ENCODE results near the gene GALNT3.

GALNT3 gene

GRCh38 chr2:165796129-165796528 is 2.1 kb upstream of the GALNT3 start:
- no peak for DNase-seq

DNA sequence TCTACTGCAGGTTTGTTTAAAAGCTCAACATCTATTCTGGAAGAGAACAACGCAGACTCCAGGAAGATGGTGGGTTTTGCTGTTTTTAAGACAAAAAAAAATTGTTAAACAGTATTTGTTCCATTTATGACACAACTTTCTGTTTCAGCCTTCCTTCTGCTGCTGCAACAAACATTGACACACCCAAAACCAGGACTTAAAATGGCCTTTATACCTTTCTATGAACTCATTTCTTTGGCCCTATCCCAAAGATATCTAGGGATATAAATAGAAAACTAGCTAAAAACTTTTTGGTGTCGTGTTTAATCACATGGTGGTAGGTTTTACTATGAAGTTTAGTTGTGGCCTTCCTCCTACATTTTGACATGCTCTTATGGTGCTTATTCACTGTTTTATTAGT is 964 bp upstream of the GALNT3 start:
- DNase-seq, result no peak

DNA sequence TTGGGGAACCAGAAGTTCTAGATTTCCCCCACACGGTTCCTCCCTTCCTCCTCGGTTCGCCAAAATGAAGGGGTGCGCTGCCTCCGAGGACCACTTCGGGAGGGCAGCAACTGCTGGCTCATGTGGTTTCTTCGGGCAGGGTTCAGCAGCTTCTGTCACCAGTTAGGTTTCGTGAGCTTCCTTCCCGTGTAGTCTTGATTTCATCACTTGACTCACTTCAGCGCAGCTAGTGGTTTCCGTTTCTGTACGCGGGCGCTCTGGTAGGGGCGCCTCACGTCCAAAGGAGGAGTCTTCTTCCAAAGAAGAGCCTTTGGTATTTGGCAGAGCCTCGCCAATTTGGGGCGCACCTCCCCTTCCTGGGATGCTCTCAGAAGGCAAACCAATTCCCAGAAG is 485 bp upstream of the GALNT3 start:
- peak; percentile 46 for DNase-seq

DNA sequence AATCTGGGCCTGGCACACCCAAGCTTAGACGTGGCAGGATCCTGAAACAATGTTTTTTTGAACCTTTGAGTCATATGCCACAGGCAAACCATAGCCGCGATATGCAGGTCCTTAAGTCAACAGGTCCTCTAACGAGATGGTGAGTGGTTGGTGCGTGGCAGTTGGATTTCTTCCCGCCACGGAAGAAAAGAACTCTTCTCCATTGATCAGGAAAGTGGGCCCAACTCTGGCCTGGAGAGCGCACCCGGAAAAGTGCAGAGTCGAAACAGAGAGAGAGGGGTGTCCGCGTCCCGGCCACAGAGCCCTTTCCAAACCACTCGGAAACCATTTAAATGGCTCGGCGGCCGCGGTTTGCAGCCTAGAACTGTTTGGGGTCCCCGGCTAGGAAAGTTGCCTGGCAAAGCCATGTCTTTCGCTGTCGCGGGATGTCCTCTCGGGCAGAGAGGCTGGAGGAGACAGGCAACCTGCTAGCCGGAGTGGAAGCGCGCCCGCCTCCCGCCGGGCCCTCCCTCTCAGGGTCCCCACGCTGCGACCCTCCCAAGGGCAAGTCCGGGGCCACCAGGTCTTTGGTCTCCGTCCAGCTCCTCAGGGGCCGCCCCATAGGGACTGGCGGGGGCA is 777 bp downstream of the GALNT3 start:
- peak; percentile 57 for DNase-seq

GRCh38 chr2:165792104-165792454 is 2.0 kb downstream of the GALNT3 start:
- DNase-seq, result no peak

- DNase-seq, result peak; percentile 71
These were observed 2.5 kb downstream of the GALNT3 start for GRCh38 chr2:165791421-165792103.

GRCh38 chr2:165790466-165790865 is 3.6 kb downstream of the GALNT3 start:
- peak; percentile 71 for DNase-seq

- DNase-seq, result peak; percentile 39
These were observed 6.7 kb downstream of the GALNT3 start for GRCh38 chr2:165787334-165787733.

DNA sequence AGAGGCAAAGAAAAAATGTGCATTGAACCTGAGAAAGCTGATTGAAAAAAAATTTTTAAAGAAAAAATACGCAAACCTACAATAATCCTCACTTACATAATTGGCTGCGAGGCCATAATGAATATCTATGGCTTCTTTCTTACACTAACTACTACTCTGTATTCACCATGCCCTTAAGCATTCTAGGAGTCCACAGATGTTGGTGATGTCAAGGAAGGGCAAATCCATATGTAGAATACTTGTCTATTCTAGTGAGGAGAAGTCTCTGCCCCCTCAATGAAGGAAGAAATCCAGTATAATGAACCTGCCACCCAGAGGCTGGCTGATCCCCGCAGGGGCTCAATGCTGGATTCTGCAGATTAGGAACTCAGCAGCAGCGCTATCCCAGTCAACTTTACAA is 14.3 kb downstream of the GALNT3 start:
- DNase-seq, result no peak

DNA sequence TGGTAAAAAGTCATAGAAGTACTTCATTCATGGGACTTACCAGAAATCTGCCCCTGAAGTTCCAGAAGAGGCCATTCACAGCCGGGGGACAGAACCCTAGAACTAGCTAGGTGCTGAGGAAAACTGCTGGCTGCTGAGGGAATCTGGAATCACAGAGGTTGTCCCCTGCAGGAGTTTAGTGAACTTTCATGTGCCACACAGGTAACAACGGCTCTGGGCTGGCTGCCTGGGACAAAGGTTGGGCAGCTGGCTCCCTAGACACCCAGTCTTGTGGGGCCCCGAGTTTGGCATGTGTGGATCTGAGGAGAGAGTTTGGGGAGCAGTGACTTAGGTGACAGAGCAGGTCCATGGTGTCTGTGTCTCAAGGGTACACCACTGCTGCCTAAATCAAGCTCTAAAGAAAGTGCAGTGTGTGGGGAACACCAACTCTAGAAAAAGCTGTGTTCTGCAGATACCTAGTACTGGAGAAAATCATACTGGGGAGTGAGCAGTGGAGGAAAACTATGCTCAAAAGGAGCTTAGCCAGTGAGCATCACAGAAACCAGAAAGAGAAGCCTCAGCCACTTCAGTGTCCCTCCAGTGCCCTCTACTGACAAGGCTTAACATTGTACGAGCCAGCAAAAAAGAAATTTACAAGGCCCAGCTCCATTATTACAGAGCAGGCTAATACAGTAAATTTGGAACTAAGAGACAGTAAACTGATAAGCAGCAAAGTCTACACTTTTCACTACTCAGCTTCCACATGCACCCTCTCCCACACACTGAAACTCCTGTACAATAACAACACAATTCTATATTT is 15.2 kb downstream of the GALNT3 start:
- no peak for DNase-seq

DNA sequence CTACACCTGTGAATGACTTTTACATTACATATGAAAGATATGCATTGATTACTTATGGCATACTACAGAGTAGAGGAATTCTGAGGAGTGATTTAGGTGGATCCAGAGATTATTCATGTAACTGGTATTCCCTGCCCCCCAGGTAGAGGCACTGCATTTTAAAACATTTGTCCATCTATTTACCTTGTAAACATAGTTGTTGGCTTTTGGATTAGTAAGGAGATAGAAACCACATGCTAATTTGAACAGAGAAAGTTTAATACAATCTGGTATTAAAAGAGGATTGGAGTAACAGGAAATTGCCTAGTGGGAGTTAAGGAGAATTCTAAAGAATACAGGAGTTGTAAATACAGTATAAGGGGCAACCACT is 15.9 kb downstream of the GALNT3 start:
- DNase-seq, result no peak

DNA sequence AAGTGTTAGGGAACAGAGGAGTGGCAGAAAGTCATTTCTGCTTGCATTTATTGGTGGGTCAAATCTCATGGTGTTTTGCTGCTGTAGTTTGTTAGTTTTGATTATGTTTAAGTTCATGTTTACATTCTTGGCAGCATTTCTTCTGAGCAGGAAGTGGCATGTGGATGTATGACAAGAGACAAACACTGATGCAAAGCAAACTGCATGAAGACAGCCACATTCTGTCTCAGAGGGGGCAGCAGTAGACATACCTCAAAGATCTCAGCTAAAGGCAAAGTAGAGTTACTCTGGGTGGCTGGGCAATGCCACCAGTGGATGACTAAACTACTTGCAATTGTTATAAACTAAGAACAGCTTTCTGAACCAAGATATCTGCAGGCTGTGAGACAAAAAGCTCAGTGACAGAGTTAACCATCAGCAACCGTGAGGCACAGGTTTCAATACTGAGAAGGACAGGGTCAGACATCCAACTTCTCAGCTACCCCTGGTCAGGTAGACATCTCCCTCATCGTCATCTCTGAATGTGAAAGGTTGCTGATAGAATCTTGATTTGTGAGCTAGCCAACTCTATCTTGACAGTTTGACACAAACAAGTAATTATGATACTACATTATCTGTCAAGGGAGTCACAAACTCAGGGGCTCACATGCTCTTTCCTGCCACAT is 16.4 kb downstream of the GALNT3 start:
- DNase-seq, result peak; percentile 17

- no peak for DNase-seq
These were observed 17.3 kb downstream of the GALNT3 start for GRCh38 chr2:165776796-165777195.

- no peak for DNase-seq
These were observed 18.0 kb downstream of the GALNT3 start for GRCh38 chr2:165776013-165776412.

DNA sequence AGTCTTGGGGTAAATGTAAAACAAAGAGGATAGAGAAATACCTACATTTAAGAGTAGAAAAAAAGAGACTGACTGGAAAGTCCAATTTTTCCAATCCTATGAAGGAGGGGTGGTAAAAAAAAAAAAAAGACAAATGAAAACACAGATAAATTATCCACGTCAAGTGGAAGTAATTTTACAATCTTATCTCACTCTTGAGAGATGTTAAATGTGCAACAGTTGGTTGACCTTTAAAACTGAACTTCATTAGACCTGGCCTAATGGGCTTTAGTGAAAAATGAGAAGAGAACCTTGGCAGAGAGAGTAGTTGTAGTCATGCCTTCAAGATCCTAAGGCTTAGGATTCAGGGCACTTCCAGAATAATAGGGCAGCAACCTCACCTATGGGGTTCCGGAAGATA is 20.4 kb downstream of the GALNT3 start:
- DNase-seq, result no peak

DNA sequence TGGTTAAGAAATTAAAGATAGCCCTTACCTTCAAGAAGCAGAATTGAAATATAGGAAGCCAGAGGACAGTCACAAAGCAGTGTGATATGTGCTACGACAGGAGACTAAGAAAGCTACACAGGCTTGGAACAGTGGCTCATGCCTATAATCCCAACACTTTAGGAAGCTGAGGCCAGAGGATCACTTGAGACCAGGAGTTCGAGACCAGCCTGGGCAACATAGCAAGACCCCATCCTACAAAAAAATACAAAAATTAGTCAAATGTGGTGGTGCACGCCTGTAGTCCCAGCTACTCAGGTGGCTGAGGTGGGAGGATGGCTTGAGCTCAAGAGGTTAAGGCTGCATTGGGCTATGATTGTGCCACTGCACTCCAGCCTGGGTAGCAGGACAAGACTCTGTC is 21.9 kb downstream of the GALNT3 start:
- no peak for DNase-seq

DNA sequence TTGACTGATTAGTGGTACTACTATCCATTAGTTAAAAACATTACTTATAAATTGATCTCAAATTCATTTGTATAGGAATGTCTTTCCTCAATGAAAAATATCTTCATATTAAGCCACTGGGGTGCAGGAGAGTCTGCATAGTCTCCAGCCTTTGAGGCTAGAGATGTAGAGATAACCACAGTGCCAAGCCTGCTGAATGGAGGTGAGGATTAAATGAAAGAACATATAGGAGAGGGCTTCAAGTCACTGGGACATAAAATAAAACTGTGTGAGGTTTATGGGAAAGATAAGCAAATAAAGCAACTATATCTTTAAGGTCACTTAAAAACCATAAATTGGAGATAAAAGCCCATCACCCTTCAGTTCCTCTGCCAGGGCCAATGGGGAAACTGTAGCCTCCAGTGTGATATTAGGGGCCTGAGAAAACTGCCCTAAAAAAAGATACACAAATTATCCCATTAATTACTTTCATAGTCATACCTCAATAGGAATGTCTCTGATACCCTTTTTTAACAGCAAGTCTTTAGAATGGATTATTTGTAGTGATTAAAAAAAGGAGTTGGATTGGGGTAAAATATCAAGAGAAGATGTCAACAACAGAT is 27.6 kb downstream of the GALNT3 start:
- no peak for DNase-seq

GRCh38 chr2:165762723-165763122 is 31.3 kb downstream of the GALNT3 start:
- no peak for DNase-seq

DNA sequence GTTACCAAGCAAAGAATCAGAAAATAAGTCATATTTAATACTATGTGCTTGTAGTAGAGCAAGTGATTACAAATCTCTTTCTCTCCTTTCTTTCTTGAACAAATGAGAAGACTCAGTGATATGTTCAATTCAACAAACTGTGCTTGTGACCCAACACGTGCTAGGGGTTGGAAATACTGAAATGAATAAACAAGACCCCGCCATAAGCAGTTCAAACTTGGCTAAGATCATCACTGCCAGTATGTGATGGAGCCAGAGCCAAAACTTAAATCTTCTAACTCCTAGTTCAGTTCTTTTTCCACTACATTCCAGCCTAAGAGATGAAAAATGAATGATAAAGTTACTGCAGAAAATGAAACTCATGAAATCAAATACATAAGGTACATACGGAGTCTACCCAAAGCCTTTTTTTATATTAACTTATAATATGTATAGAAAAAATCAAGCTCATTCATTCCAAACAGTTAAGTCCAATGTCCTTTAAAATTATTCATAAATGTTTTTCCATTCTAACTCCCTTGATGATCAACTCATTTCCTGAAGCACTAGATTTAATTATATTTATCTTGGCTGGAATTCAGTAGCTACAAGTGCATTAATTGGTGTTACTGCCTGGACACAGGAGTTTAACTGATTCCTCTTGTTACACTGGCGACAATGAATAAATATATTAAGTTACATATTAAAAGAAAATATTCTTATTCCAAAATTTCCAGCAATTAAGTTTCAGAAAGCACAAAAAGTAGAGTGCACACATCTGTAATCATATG is 36.0 kb downstream of the GALNT3 start:
- DNase-seq, result no peak

GRCh38 chr2:165746501-165746900 is 47.5 kb downstream of the GALNT3 start:
- no peak for DNase-seq

DNA sequence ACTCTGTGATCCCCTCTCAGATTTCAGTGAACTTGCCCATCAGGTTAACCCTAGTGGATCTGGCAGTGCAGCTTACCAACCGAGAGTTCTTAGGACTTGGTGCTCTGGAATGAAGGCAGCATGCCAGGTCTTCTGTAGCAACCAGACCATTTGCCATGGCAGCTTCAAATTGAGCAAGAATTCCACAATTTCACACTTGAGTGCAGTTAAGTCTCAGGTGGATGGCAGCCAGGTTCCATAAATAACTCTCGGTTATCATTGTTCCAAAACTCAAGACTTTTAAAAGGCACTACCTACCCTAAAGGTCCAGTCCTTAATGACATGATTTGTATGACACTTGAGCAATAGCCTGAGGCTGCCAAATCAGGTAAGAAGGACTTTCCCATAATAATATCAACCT is 48.1 kb downstream of the GALNT3 start:
- no peak for DNase-seq

- DNase-seq, result no peak
These were observed 50.6 kb downstream of the GALNT3 start for GRCh38 chr2:165743442-165743841.
